Fibroblast of skin of right quadriceps (primary cell): ENCODE data around the gene PTGES2.
"Not testable (repeated sequence)": the region's sequence is repeated elsewhere in the genome, so short reads cannot be mapped to it uniquely, and the experiment has no call there.

Experiments used
- DNase-seq: peaks from one replicate; pipeline ENCODE4 v3.0.0-alpha.2; 2013

Gene PTGES2

GRCh38 chr9:128136816-128137793 is 9.6 kb upstream of the PTGES2 start:
- peak; percentile 70 for DNase-seq

GRCh38 chr9:128135561-128135960 is 8.0 kb upstream of the PTGES2 start:
- not testable (repeated sequence) for DNase-seq

GRCh38 chr9:128132139-128132538 is 4.6 kb upstream of the PTGES2 start:
- not testable (repeated sequence) for DNase-seq

GRCh38 chr9:128131346-128131745 is 3.8 kb upstream of the PTGES2 start:
- not testable (repeated sequence) for DNase-seq

GRCh38 chr9:128130651-128131050 is 3.1 kb upstream of the PTGES2 start:
- DNase-seq: not testable (repeated sequence)

- DNase-seq: not testable (repeated sequence)
These were observed 2.6 kb upstream of the PTGES2 start for GRCh38 chr9:128129976-128130590.

- DNase-seq: no peak
These were observed 1.5 kb upstream of the PTGES2 start for GRCh38 chr9:128128836-128129590.

GRCh38 chr9:128127990-128128835 is 684 bp upstream of the PTGES2 start:
- peak; percentile 94 for DNase-seq

- DNase-seq: peak; percentile 14
These were observed 1.8 kb downstream of the PTGES2 start for GRCh38 chr9:128125580-128126354.

- peak; percentile 41 for DNase-seq
These were observed 2.5 kb downstream of the PTGES2 start for GRCh38 chr9:128124873-128125579.

- DNase-seq: no peak
These were observed 3.1 kb downstream of the PTGES2 start for GRCh38 chr9:128124451-128124850.

- DNase-seq: no peak
These were observed 4.0 kb downstream of the PTGES2 start for GRCh38 chr9:128123451-128124080.

- DNase-seq: no peak
These were observed 4.7 kb downstream of the PTGES2 start for GRCh38 chr9:128122809-128123175.

GRCh38 chr9:128121924-128122808 is 5.4 kb downstream of the PTGES2 start:
- DNase-seq: no peak

GRCh38 chr9:128121466-128121810 is 6.1 kb downstream of the PTGES2 start:
- no peak for DNase-seq

GRCh38 chr9:128120741-128121465 is 6.6 kb downstream of the PTGES2 start:
- DNase-seq: no peak

GRCh38 chr9:128120061-128120740 is 7.3 kb downstream of the PTGES2 start:
- no peak for DNase-seq
